Stimulated activated CD4-positive, alpha-beta T cell treated with anti-CD3 and anti-CD28 coated beads, Interleukin-15, amount 100 ng/mL, for 1 hour (primary cell): ENCODE measurements around the gene OR56A1.

ENCODE experiments used
- DNase-seq, 2 donors: peaks; one replicate each; pipeline ENCODE4 v3.0.0-alpha.2; 2020; ENCODE audit warnings: low read depth in 1 of 2, low spot score in 1 of 2

The OR56A1 gene

GRCh38 chr11:5992150-5992549, 38.4 kb downstream of the OR56A1 start:
- no peak for DNase-seq

GRCh38 chr11:5989203-5989602, 41.4 kb downstream of the OR56A1 start:
- no peak for DNase-seq

- DNase-seq: no peak
Measured at GRCh38 chr11:5986885-5987284, 43.7 kb downstream of the OR56A1 start, which contains the start of gene OR52L1. OR52L1 (minus strand) TSS chr11:5986985; CDS start chr11:5986930, 55 bp downstream.

- no peak for DNase-seq
Measured at GRCh38 chr11:5983443-5983842, 47.1 kb downstream of the OR56A1 start.

GRCh38 chr11:5973530-5973929, 57.0 kb downstream of the OR56A1 start:
- no peak for DNase-seq
